H1 (cell line): ENCODE results near the gene SLC8A3. TPM values are rescaled to one million over a fixed set of nuclear protein-coding genes. Genes with fewer than 3 reads are reported as not detected.

Experiments used
- SP2 ChIP-seq: IDR thresholded peaks from 2 replicates; pipeline ENCODE4 v1.6.1; 2012; ENCODE audit warnings: mild to moderate bottlenecking, low read length, inconsistent platforms
- polyA plus RNA-seq, 7 experiments: library from polyadenylated mRNA; depleted of rRNA in 3 of 7; stranded (reverse) in 5 of 7; unstranded in 2 of 7; fragments of >200 nt in 5 of 7; fragments of 200-250 nt in 2 of 7; gene quantifications; 1 replicate in 5 of 7; 2 replicates in 1 of 7; 4 replicates in 1 of 7; pipeline versions ENCODE4 v1.2.1 to v1.2.3, GENCODE V29; 2011 to 2013; ENCODE audit warnings: missing spikeins in 2 of 7, mixed read lengths in 2 of 7
- total RNA-seq: library from RNA; stranded (reverse); fragmentation: NEBNext Ultra II Directional; extraction: Animal tissue kit (Norgen Biotek cat#: 25700); gene quantifications from 2 replicates; pipeline ENCODE4 v1.2.1, GENCODE V29; 2021

Gene SLC8A3
- total and polyA plus RNA-seq, 2 of the 8 experiments (the other 6 are each of a cell fraction or from before 2014, with no cell fraction given), result 0.38 to 1.1 TPM

DNA sequence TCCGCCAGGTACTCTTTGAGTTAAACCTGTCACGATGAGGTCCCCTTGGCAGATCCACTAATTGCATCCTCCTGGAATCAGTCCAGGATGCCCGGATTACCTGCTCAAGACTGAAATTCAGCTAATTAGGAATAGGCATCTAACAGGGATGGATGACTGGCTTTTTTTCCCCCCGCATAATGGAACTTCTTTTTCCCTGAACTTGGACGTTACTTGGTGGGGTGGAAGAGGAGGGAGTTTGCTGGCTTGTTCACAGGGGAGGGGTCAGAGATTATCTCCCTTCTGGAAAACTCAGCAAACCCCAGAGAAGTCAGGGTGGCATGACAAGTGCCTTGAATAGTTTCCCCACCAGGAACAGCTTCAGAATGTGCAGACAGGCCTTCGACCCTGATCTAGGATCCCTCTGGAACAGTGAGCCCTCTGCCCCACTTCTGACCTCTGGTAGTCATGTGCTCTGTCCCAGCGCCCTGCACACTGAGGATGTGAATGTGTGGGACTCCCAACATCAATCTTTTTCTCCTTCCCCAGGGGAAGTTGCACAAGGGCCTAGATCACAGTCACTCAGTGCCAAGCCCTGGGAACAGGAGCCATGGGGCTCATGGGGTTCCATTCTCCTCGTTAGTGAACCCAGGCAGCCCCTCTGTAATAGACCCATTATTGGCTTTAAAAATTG is 167.1 kb downstream of the SLC8A3 start (continued):
- no peak for TF ChIP-seq SP2
